RWPE2 (cell line): ENCODE results near the gene ITCH.

Experiments used
- ATAC-seq: fragments of 200-7000 bp; cut with Tn5 transposase; 3 replicates; pipeline ENCODE4 v1.9.1; 2021; ENCODE audit warnings: low read depth
- DNase-seq: peaks from one replicate; pipeline ENCODE4 v3.0.0-alpha.2; 2020; ENCODE audit warnings: low spot score
- H3K27ac ChIP-seq: fragments of 450-650 bp; 2 replicates; pipeline ENCODE4 v1.5.1; 2017; ENCODE audit warnings: mild to moderate bottlenecking; ENCODE audit not compliant: poor library complexity, severe bottlenecking
- H3K27me3 ChIP-seq: fragments of 250-450 bp; sonication (Bioruptor Pico); 2 replicates; pipeline ENCODE4 v1.5.1; 2021; ENCODE audit warnings: mild to moderate bottlenecking, moderate library complexity; ENCODE audit not compliant: insufficient read depth, poor library complexity, severe bottlenecking
- H3K36me3 ChIP-seq: fragments of 250-450 bp; sonication (Bioruptor Pico); 2 replicates; pipeline ENCODE4 v1.5.1; 2020; ENCODE audit warnings: low read depth, mild to moderate bottlenecking, moderate library complexity
- H3K4me1 ChIP-seq: fragments of 250-450 bp; sonication (Bioruptor Pico); 2 replicates; pipeline ENCODE4 v1.5.1; 2021; ENCODE audit warnings: mild to moderate bottlenecking, moderate library complexity; ENCODE audit not compliant: insufficient read depth, poor library complexity, severe bottlenecking
- H3K4me3 ChIP-seq: fragments of 250-450 bp; sonication (Bioruptor Pico); 2 replicates; pipeline ENCODE4 v1.5.1; 2021; ENCODE audit warnings: mild to moderate bottlenecking, moderate library complexity; ENCODE audit not compliant: severe bottlenecking
- H3K9me3 ChIP-seq: fragments of 250-450 bp; sonication (Bioruptor Pico); 2 replicates; pipeline ENCODE4 v1.5.1; 2021; ENCODE audit warnings: mild to moderate bottlenecking, moderate library complexity; ENCODE audit not compliant: severe bottlenecking
- CTCF ChIP-seq: fragments of 450-650 bp; IDR thresholded peaks from one replicate; pipeline ENCODE4 v1.5.1; 2017; ENCODE audit warnings: mild to moderate bottlenecking, moderate library complexity; ENCODE audit not compliant: poor library complexity, severe bottlenecking

ITCH gene

DNA sequence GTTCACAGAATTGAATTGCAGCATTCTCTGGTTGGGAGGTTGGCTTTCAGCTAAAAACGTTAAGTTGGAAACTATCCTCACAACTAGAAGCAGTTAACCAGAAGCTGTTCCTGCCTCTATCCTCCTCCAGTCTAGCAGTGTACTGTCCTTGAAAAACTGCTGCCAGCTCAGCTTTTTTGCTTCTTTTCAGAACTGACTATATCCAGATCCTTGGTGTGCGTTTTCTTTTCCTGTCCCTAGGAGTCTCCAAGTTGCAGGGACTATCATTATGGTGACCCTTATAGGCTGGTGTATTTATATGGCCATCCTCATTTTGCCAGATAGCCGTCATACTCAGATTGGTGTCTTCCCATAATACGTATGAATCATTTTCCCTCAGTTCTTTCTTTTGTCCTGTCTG is 5.5 kb downstream of the ITCH start:
- no peak for TF ChIP-seq CTCF
- H3K27ac ChIP-seq, result peak overlapping the region; percentile 75
- H3K36me3 ChIP-seq, result peaks cover 85% of the 10 kb centered on the region
- peak; percentile 14 for DNase-seq
- H3K27me3 ChIP-seq, result no peaks in the 10 kb centered on the region
- no peaks in the 10 kb centered on the region for H3K9me3 ChIP-seq
- H3K4me3 ChIP-seq, result no peak overlapping the region
- peaks cover 54% of the 10 kb centered on the region for H3K4me1 ChIP-seq
- peak; percentile 31 for ATAC-seq

DNA sequence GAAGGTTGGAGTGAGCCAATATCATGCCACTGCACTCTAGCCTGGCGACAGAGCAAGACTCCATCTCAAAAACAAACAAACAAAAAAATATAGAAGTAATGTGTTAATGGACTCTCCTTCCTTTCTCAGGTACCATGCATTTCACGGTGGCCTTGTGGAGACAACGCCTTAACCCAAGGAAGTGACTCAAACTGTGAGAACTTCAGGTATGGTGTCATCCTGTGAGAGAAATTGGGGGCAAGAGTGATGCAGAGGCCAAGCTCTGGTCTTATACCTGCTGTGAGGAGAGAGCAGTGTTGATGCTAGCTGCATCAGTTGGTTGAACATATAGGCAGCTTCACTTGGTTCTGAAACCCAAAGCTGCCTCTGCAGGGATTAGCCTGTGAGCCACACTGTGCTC is 6.2 kb downstream of the ITCH start:
- Histone ChIP-seq H3K27ac (peak overlapping the region; percentile 75), H3K27me3 (no peaks in the 10 kb centered on the region), H3K4me3 (no peak overlapping the region), H3K9me3 (no peaks in the 10 kb centered on the region), H3K36me3 (peaks cover 90% of the 10 kb centered on the region), H3K4me1 (peaks cover 53% of the 10 kb centered on the region)
- ATAC-seq, result peak; percentile 89
- no peak for TF ChIP-seq CTCF
- peak; percentile 69 for DNase-seq

GRCh38 chr20:34370062-34370461 is 7.0 kb downstream of the ITCH start:
- peaks cover 49% of the 10 kb centered on the region for H3K4me1 ChIP-seq
- peak overlapping the region; percentile 75 for H3K27ac ChIP-seq
- peaks cover 95% of the 10 kb centered on the region for H3K36me3 ChIP-seq
- no peaks in the 10 kb centered on the region for H3K27me3 ChIP-seq
- no peak overlapping the region for H3K4me3 ChIP-seq
- DNase-seq (peak; percentile 31), ATAC-seq (no peak)
- no peaks in the 10 kb centered on the region for H3K9me3 ChIP-seq
- TF ChIP-seq CTCF, result no peak

DNA sequence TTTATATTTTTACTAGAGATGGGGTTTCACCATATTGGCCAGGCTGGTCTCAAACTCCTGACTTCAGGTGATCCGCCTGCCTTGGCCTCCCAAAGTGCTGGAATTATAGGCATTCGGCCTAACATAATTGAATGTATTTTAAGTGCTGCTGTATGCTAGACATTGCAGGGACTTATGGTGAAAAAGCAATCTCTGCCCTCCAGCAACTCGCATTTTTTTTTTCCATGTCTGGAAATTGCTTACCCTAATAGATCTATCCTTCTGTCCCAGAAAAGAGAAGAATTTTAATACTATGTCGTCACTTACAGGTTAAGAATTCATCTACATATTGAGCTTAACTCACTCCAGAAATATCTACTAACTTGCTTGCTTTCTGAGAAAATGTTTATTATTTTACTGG is 10.4 kb downstream of the ITCH start:
- Histone ChIP-seq H3K27ac (no peak overlapping the region), H3K4me3 (no peak overlapping the region), H3K9me3 (no peaks in the 10 kb centered on the region), H3K4me1 (peaks cover 15% of the 10 kb centered on the region), H3K36me3 (peaks cover 92% of the 10 kb centered on the region), H3K27me3 (no peaks in the 10 kb centered on the region)
- TF ChIP-seq CTCF, result no peak
- ATAC-seq (no peak), DNase-seq (no peak)

DNA sequence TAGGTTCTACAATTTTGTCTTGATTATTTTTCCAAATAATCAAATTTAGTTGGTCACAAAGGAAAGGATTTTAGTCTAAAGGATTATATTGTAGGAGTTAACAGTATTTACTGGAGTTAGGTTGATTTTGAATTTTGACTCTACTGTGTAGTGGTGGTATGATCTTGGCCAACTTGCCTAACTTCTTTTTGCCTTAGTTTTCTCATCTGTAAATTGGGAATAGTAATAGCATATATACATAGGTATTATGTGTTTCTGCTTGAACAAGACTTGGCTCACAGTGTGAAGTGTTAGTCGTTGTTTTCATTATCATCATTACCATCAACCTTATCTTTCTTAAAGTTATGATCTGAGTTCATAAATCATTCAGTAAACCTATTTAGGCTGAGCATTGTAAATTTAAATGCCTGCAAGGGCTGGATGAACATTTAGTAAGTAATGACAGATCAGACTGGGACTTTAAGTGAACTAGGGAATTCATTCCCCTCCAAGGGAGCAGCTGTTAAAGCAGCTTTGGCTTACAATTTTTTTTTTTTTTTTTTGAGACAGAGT is 11.2 kb downstream of the ITCH start:
- TF ChIP-seq CTCF, result no peak
- H3K27me3 ChIP-seq, result no peaks in the 10 kb centered on the region
- ATAC-seq, result no peak
- peaks cover 15% of the 10 kb centered on the region for H3K4me1 ChIP-seq
- no peak for DNase-seq
- peaks cover 91% of the 10 kb centered on the region for H3K36me3 ChIP-seq
- no peak overlapping the region for H3K4me3 ChIP-seq
- no peaks in the 10 kb centered on the region for H3K9me3 ChIP-seq
- no peak overlapping the region for H3K27ac ChIP-seq
